T47D (cell line): ENCODE measurements around the gene GIMAP5.

Experiments used
- DNase-seq, 2 experiments: peaks; one replicate each; pipeline versions ENCODE4 v3.0.0 to v3.0.0-alpha.2; 2011 to 2012; ENCODE audit warnings: low read depth in 1 of 2, low spot score in 1 of 2
- JUND ChIP-seq: IDR thresholded peaks from 2 replicates; pipeline ENCODE4 v1.6.1; 2012; ENCODE audit warnings: low read depth
- in situ Hi-C: cut with HindIII; loops from 2 replicates; pipeline ENCODE4 v1.10.0; 2016; ENCODE audit warnings: low sequenced_read_pairs, low pct_unique_long_range_greater_than_20kb

Gene GIMAP5

GRCh38 chr7:150737265-150738055 is at the start of gene GIMAP5:
GIMAP5 (plus strand) TSS chr7:150737418; CDS start chr7:150740885, 3,467 bp downstream.
- TF ChIP-seq JUND, result no peak
- in situ Hi-C loops, result no loop called here
- no peak for DNase-seq

GRCh38 chr7:150688630-150689029 is 48.6 kb upstream of the GIMAP5 start:
- in situ Hi-C loops, result no loop called here
- TF ChIP-seq JUND, result no peak
- DNase-seq, result no peak

DNA sequence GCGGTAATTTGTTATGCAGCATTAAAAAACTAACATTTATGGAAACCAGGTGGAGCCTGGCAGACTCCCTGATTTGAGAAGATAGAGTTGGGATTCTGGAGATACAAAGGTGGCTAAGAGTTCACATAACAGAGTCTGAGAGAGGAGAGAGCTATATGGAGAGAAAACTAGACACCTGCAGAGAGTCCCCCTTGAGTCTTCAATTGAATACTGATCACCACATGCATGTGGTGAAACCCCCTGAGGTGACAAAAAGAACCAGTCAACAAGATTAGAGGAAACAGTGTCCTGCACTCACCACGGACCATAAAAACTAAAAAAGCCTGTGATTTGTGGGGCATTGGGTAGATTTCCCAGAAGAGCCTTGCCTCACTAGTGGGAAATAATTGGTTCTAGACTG is 41.6 kb upstream of the GIMAP5 start:
- in situ Hi-C loops, result no loop called here
- no peak for DNase-seq
- TF ChIP-seq JUND, result no peak

- no peak for DNase-seq
- no peak for TF ChIP-seq JUND
- in situ Hi-C loops, result no loop called here
Measured at GRCh38 chr7:150703209-150703608, 34.0 kb upstream of the GIMAP5 start.

DNA sequence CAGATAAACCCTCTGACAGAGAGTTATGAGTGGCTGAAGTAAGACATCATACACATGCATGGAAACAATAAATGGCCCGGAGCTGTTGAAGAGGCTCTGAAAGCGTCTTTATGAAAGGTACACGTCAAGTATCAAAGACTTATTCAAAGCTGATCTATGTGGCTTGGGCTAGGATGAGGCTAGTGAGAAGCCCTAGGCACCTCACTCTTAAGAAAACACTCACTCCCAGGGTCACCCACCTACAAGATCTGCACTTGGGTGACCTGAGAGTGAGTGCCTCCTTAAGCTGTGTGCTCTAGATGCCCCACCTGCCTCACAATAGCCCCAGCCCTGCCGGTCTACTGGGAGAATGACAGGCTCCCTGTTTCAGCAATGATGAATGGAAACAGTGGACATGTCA is 21.9 kb upstream of the GIMAP5 start:
- DNase-seq, result no peak
- no peak for TF ChIP-seq JUND
- in situ Hi-C loops, result no loop called here

DNA sequence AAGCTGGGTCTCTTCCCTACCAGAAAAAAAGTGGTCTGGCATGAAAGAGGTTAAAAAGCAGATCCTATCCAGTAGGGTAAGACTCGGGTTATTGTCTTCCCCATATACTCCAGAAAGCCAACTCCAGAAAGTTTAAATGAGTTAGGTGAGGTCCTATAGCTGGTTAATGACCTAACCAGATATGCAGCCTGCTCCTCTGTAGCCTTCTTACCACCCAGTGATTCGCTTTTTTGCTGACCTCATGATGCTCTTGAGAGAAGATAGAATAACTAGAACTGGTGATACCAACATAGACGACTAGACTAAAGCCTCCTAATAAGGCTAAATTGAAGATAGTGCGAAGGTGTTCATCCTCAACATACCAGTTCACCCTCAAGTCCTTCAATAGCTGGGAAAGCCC is 21.5 kb upstream of the GIMAP5 start:
- TF ChIP-seq JUND, result no peak
- in situ Hi-C loops, result no loop called here
- DNase-seq, result no peak

DNA sequence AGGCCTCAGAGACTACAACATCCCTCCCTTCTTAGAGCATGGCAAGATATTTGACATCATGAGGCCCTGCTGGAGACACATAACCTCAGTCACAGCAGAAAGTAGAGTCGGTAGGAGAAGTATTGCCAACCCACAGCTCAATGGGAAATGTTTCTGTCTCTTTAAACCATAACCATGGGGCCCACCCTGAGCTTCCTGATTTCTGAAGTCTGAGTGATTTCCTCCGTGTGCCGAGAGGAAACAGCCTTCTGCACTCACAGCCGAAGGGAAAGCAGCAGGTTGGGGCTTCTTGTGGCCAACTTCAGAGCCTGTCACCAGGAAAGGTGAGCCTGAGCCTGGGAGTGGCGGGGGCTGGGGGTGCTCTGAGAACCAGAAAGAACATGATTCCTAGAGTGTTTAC is 20.9 kb upstream of the GIMAP5 start, which contains the start of gene GIMAP1:
Gene GIMAP1, plus strand, starts transcription at position 246 of the 400 bp plus-strand sequence. CDS start 2,435 bp downstream, outside the sequence.
- TF ChIP-seq JUND, result no peak
- no peak for DNase-seq
- in situ Hi-C loops, result no loop called here

DNA sequence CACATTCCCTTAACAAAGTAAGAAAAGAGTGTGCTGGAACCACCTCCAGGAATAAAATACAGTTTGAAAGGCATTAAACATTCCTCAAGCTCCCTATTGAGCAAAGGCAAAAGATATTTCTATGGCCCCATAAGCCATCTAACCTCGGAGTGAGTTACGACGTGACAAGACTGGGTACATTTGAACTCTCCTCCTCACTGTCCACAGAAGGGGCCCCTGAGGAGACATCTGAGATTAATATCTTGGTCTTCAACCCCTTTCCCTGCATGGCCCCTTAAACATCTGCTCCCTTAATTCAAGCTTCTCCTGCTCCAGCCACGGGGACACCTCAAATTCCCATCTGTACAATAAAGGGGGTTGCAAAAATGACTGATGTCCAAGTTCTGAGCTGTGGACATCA is 20.3 kb upstream of the GIMAP5 start:
- in situ Hi-C loops, result no loop called here
- no peak for DNase-seq
- TF ChIP-seq JUND, result no peak

- no peak for TF ChIP-seq JUND
- in situ Hi-C loops, result no loop called here
- DNase-seq, result no peak
Measured at GRCh38 chr7:150717814-150718420, 19.3 kb upstream of the GIMAP5 start.

GRCh38 chr7:150719436-150719835 is 17.8 kb upstream of the GIMAP5 start:
- no peak for DNase-seq
- no peak for TF ChIP-seq JUND
- in situ Hi-C loops, result no loop called here

GRCh38 chr7:150719960-150720891 is 17.0 kb upstream of the GIMAP5 start:
- DNase-seq, result no peak
- no peak for TF ChIP-seq JUND
- in situ Hi-C loops, result no loop called here

DNA sequence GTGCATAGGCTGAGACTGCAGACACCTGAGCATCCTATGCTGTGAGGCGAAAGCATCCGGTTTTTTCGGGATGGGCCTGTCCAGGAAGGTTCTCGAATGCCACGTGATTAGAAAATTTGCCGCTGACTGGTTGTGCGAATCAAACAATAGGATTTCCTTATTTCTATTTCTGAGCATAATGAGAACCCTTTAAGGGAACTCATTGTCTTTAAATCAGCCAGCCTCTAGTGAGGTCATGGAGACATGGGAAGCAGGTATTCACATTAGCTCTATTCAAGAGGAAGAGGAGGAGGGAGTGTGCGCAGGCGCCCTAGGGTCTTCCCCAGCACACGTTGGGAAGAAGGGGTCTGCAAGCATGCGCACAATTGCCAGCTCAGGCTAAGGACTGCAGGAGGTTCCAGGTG is 15.2 kb upstream of the GIMAP5 start:
- in situ Hi-C loops, result no loop called here
- no peak for TF ChIP-seq JUND
- no peak for DNase-seq
